Stimulated activated CD8-positive, alpha-beta memory T cell treated with anti-CD3 and anti-CD28 coated beads, Interleukin-15, amount 100 ng/mL, for 24 hours (primary cell): ENCODE measurements around the gene DDX24.

Source experiments
- DNase-seq: peaks from one replicate; pipeline ENCODE4 v3.0.0-alpha.2; 2020; ENCODE audit warnings: low read depth

DDX24 gene

DNA sequence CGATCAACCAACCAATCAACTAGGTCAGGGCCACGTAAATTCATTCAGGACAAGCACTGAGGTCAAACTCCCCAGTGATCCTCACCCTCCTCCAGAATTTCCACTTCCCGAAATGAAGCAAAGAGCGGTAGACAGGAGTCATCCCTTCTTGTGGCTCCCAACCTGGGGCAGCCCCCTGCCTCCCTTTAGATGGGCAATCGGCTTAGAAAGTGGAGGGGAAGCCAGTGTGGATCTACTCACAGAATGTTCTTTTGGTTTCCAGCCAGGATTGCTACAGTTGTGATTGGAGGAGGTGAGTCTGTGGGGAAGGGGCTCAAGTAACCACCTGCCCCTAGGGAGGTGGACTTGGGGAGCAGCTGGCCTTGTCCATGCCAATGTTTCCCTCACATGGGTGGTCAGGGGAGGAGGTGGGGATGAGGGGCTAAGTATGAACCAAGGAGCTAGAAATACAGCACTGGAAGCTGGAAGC lies 33.6 kb upstream of the DDX24 start:
- DNase-seq: no peak

DNA sequence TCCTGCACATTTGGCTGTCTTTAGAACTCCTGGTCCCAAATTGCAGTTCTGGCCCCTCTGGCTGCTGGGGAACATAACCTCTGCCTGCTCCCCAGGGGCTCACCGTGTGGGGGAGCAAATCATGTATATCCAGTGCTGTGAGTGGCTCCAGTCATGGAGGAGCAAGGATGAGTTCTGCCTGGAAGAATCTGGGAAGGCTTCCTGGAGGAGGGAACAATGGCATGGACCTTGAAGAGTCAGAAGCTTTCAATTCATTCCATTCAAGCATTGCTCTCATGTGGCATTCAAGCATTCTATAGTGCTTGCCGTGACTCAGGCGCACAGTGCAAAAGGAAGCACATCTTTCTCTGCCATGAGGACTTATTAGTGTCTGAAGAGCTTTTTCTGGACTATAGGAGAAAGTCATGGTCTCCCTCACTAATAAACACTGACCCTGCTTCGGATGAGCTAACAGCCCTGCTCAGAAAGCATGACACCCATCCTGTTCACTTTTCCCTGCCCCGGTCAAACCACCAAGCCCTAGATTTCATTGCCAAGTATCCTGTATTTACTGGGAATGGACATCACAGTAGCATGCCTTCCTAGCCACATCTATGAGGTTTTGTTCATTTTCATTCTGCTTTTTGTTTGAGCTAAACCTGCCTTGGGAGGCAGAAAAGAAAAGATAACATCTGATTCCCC lies 33.0 kb upstream of the DDX24 start:
- no peak for DNase-seq

DNA sequence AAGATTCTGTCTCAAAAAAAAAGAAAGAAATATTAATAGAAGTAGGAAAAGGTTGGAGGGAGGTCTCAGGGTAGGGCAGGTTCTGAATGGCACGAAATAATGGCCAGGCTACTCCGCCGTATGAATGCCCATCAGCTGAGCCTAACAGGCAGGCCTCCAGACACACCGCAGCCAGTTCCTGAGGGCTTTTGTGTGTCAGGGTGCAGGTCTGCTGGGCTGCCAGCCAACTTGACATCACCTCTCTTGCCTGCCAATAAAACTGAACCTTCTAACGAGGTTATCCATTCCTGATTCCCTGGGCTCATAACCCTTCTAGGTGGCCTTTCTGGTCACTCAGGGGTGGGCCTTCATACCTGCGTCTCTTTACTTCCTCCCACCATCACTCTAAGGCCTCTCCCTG lies 32.5 kb upstream of the DDX24 start:
- DNase-seq: no peak

DNA sequence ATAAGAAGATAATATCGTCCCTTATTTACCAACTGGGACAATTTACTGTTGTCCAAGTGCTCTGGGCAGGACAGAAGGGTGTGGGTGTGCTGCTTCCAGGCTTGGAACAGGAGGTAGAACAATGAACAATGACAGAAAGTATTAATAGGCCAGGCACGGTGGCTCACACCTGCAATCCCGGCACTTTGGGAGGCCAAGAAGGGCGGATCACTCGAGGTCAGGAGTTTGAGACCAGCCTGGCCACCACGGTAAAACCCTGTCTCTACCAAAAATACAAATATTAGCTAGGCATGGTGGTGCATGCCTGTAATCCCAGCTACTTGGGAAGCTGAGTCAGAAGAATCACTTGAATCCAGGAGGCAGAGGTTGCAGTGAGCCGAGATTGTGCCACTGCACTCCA lies 32.1 kb upstream of the DDX24 start:
- no peak for DNase-seq

DNA sequence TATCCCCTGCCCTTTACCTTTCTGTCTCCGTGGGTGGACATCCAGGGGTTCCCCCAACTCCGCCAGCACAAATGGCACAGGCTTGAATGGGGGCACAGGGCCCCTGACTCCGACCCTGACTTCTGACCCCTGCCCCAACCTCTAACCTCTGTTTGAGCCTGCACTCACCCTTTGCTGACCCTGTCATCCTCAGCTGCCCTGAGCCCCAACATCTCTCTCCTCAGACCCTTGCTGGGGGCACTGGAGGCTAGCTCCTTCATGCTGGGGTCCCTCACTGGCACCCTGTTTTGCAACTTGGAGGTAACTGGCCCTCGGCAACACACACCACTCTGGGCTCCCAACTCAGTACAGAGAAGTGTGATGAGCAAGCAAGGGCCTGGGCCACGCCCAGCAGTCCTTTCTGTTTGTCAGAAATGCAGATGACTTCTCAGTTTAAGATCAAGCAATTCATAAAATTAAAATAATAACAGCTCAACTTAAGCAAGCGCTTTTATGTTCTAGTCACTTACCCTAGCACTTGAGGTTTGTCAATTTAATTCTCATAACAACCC lies 31.6 kb upstream of the DDX24 start:
- DNase-seq: no peak

DNA sequence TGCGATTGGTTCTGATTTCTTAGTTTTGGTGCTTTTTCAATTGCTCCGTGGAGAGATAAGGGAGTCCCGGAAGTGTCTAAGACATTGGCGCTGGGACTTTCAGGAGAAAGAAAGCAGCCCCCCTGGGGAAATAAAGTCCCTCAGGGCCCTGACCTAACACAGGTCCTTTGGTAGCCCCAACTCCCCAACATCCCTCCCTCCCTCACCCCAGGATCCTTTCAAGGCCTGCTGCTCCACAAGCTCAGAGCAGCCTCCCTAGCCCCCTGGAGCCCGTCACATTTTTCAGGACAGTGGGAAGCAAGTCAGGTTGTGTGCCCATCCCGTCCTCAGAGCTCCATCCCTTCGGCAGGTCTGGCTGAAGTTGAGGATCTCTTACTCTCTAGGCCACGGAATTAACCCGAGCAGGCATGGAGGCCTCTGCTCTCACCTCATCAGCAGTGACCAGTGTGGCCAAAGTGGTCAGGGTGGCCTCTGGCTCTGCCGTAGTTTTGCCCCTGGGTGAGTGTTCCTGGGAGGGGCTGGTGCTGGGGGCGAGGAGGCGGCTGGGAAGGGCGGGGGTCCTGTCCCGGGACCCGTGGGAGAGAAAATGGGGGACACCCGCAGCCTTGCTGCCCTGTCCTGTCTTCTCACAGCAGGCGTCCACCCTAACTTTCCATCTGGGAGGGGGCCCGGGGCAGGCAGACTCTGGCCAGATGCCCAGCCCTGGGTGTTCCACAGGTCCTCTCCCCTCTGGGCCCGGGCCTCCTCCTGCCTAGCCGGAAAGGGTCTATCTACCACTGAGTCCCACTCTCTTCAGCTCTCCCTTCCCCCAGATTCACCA lies 30.5 kb upstream of the DDX24 start:
- DNase-seq: no peak

DNA sequence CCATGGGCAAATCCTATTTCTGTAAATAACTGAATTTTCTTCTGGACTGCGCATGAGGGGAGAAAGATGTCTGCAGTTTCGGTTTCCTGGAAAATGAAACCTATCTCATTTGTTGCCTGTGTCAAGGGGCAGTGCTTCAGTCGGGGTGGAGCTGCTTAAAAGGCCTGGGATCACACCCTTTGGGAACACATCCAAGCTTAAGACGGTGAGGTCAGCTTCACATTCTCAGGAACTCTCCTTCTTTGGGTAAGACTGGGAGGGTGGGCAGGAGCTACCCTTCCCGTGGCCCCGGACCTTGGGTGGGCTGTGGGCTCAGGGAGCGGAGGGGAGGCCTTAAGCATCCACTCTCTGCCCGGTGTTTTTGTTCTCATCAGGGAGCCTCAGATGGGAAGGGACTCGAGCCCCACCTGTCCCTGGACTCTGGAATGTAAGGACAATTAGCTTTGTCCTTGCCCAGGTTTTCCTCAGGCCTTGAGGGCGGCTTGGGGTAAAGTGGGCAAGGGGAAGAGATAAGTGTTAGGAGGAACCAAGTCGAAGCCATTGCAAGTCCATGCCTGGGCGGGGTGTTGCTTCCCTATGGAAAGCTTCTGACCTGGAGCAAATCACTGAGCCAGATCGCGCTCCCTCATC lies 29.7 kb upstream of the DDX24 start, which contains the start of gene IFI27:
TSS of gene IFI27 (plus strand) at position 185 of the 630 bp plus-strand sequence.
- no peak for DNase-seq

DNA sequence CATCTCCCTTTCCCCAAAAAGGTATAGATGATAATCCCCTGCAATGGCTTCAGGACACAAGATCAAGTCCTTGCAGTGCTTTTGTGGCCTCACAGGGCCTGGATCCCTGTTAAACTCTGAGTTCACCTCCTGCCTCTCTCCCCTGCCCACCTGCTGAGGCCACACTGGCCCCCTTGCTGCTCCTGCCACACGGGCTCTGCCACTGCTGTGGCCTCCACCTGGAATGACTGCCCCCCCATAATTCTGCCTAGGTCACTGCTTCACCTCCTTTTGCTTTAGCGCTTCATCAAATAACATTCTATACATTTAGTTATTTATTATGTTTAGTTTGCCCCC lies 28.9 kb upstream of the DDX24 start:
- no peak for DNase-seq

DNA sequence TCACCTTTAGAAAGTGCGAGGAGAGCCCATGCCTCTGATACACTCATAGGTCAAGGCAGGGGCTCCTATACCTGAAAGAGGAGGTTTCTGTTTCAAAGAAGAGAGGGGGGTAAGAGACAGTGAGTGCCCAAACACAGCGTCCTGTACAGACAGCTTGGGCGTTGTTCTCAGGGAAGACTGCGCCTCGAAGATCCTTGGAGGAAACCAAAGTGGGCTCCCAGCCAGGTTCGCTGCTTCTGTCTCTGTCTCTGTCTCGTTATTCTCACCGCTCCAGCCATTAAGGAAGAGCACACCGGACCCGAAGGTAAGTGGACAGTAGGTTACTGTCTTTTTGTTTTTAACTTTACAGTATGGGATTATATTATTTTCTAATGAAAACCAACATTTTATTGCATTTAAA lies 23.7 kb upstream of the DDX24 start:
- DNase-seq: no peak

DNA sequence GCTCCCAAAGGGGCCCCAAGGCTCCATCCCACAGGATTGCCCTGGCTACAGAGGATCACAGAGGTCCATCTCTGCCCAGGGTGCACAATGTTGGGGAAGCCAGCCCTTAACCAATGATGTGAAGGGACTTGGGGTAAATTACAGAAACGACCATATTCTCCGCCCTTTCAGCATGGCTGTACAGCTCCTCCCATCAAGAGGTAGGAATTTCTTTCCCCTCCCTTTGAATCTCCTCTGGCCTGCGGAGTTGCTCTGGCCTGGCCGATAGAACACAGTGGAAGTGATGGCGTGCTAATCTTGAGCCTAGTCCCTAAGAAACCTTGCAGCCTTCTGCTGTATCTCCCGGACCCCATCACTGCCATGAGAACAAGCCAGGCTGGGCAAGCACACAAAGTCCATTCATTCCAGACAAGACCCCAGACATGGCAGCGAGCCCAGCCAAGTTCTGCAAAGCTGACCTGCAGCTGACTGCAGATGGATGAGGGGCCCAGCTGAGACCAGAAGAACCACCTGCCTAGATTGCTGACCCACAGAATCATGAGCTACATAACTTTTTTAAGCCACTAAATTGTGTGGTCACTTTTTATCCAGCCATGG lies 22.6 kb upstream of the DDX24 start:
- no peak for DNase-seq

DNA sequence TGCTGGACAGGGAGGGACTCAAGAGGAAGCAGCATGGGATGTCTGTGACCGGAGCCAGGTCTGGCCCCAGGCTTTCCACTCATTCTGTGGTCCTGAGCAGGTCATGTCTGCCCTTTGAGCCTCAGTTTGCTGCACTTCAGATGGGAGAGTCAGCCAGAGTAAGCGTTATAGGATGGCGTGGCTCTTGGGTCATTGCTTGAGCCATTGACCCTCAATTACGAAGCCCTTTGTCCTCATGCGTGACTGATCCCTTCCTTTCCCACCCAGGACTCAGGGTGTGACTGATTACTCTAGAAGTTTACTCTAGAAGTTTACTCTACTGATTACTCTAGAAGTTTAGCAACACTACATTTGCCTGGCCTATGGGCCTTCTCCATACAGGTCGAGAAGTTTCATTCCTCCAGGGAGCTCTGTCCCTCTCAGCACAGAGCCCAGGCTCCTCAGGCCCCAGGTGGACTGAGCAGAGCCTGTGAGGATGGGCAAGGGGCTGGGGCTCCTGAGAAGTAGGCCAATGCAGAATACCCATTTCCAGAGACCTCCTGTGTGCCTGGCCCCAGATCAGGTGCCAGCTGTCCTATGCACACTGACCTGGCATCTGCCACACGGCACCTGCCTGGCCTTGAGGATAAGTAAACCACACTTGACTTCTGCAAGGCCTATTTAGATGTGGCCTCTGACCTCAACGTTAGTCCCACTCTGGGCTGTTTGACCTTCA lies 21.9 kb upstream of the DDX24 start:
- DNase-seq: no peak

DNA sequence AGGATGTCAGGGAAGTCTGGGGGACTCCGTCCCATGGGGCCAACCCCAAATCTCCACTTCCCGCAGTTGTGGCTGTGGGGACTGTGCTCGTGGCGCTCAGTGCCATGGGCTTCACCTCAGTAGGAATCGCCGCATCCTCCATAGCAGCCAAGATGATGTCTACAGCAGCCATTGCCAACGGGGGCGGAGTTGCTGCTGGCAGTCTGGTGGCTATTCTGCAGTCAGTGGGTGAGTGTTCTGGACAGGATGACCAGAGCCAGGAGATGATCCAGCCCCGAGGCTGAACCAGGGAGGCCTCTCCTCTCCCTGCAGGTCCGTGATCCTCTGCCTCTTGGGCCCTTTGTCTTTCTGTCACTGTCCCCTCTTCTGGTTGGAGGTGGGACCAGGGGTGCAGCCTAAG lies 20.7 kb upstream of the DDX24 start:
- DNase-seq: no peak

DNA sequence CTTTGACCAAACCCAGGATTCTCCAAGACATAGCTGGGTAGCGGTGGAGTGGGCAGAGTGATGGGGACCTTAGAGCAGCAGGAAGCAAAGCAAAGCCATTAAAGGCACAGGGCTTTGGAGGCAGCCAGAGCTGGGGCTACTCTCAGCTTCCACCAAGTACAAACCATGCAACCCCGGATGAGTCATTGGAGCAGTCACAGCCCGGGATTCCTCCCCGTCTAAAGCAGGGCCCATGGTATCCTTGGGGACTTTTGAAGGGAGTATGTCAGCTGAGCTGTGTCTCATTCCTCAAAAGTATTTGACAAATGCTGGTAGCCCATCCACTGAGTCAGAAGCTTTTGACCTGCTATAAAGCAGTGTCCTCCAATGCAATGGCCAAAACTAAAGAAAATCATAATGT lies 19.8 kb upstream of the DDX24 start:
- no peak for DNase-seq

DNA sequence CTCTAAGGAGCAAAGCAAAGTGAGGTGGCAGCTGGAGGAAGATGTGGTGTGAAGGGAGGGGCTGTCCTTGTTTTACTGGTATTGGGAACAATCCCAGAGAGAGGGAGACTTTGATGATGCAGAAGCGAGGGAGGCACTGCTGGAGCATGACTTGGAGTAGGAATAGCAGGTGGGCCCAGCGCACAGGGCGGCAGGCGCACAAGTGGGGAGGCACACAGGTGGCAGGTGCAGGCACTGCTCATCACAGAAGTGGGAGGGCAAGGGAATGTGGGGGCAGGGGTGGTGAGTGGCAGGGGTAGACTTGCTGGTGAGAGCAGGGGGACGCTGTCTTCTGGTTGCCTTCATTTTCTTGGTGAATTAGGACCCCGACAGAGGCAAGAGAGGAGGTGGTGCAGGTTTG lies 18.0 kb upstream of the DDX24 start:
- no peak for DNase-seq

DNA sequence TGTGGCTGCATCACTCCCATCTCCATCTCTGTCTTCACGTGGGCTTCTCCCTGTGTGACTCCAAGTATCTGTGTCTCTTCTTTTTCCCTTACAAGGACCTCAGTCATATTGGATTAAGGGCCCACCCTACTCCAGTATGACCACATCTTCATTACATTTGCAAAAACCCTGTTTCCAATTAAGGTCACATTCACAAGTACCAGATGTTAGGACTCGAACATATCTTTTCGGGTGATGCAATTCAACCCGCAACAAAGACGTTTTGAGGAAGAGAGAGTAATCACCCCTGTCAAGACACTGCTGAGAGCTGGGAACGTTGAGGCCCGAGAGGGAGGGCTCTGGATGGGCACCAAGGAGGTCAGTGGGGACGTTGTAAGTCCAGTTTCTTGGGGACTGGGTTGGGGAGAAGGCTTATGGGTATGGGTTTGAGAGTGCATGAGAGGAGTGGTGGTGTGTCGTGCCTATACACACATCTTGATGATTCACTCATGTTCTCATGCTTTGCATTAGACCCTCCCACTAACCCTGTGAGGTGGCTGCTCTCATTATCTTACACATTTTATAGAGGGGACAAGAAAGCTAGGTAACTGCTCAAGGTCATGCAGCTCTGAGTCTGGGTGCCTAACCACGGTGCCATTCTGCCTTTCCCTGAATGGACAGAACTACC lies 17.5 kb upstream of the DDX24 start:
- no peak for DNase-seq

DNA sequence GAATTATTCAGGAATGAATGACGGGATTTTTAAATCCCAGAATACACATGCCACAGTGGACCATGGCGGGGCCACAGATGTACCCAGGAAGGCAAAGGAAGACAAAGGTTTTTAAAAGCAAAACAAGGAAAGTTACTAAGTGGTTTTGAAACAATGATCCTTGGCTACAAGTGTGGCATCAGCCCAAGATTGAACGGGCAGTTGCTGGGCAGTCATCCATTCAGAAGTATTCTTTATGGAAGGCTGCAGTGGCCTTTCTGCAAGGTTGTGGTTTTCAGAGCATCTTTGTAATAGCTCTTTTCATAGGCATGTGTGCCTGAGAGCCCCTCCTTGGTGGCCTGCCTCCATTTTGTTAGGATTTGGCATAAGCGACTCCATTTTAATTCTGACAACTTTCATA lies 16.1 kb upstream of the DDX24 start:
- no peak for DNase-seq

DNA sequence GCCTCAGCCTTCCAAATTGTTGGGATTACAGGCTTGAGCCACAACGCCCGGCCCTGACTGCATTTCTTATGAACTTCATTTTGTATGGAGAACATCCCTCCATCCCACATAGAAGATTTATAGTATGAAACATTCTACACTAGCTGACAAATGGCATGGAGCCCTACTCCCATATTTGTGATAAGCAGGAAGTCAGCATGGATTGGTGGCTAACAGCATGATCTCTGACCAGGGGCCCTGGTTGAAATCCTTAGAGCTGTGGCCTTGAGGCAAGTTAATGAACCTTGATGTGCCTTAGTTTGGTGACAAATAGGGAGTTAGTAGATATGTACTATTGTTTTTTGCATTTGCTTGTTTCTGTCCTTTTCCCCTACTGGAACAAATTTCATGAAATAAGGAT lies 12.4 kb upstream of the DDX24 start:
- DNase-seq: no peak

DNA sequence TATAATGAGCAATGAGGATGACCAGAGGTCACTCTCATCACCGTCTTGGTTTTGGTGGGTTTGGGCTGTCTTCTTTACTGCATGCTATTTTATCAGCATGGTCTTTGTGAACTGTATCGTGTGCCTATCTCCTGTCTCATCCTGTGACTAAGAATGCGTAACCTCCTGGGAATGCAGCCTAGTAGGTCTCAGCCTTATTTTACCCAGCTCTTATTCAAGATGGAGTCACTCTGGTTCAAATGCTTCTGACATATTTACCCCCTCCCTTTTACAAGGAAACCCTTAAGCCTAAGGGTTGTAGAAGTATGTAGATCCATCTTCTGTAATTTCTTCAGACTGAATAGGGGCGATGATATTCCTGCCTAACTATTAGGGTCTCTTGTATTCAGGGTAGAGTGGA lies 8.5 kb upstream of the DDX24 start:
- no peak for DNase-seq

DNA sequence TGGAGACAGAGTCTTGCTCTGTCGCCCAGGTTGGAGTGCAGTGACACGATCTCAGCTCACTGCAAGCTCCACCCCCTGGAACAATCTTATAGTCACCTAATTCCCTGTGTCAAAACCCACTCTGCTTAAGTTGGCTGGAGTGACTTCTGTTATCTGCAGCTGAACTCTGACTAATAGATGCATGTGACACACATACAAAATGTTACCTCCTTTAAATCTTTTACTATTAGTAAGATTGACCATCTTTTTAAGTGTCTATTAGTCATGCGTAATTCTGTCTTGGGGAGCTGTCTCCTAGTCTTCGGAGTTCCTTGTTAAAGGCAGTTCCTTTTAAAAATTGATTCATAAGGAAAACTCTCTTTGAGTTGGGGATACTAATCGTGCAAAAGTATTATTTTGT lies 7.5 kb upstream of the DDX24 start:
- no peak for DNase-seq

DNA sequence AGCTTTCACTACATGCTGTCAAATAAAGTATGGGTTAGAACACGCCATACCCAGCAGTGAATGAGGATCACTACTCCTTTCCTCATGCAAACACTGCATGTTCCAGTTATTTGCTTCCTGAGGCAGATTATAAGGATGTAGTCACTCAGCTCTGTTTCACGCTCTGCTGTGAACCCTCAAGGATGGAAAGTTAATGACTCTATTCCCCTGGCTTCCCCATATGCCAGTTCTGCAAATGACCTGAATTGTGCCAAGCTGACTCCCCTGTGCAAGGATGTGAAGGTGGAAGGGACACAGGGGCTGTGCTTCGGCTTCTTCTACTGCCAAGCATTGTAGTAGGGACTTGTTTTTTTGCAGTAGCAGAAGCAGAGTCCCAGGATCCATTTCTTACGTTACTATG lies 6.9 kb upstream of the DDX24 start:
- no peak for DNase-seq

DNA sequence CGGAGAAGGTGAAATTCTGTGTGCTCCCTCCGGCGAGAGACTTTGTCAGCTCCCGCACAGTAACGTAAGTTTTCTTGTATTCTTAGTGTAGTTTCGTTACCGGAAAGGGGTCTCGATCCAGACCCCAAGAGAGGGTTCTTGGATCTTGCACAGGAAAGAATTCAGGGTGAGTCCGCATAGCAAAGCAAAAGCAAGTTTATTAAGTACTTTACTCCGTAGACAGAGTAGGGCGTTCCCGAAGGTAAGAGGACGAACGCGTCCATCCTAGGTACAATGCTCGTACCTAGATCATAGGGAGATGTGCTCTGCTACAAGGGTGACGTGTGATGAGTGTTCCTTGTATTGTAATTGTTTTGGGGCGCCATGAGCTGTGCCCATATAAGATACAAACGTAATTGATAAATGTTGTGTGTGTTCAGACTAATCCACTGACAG lies 401 bp upstream of the DDX24 start:
- DNase-seq: no peak
